Small intestine (tissue), 7 donors: ENCODE measurements around the gene SIX4. TPM values are rescaled to one million over a fixed set of nuclear protein-coding genes. Genes with fewer than 3 reads are reported as not detected.

Experiments
- DNase-seq, 2 donors: peaks; one replicate each; pipeline versions ENCODE4 v3.0.0 to v3.0.0-alpha.2; 2013
- FAIRE-seq: peaks from 2 replicates; lab custom pipeline; 2012; peaks lifted over from hg19 to GRCh38; lab: Jason Lieb, UNC
- H3K27ac ChIP-seq, 3 donors: one replicate each; pipeline ENCODE4 v1.5.1; 2013; ENCODE audit warnings: low read length in 2 of 3, mild to moderate bottlenecking in 2 of 3, control low read depth in 1 of 3, inconsistent platforms in 1 of 3, low read depth in 1 of 3, moderate library complexity in 1 of 3
- H3K27me3 ChIP-seq, 3 donors: one replicate each; pipeline ENCODE4 v1.6.1; 2013; ENCODE audit warnings: low read length in 3 of 3, inconsistent platforms in 1 of 3; ENCODE audit not compliant: control insufficient read depth in 3 of 3, insufficient read depth in 3 of 3
- H3K36me3 ChIP-seq, 3 donors: one replicate each; pipeline ENCODE4 v1.6.1; 2013; ENCODE audit warnings: low read length in 3 of 3, inconsistent platforms in 1 of 3, low read depth in 1 of 3, mild to moderate bottlenecking in 1 of 3, moderate library complexity in 1 of 3; ENCODE audit not compliant: control insufficient read depth in 3 of 3, insufficient read depth in 2 of 3
- H3K4me1 ChIP-seq, 3 donors: one replicate each; pipeline ENCODE4 v1.6.1; 2013; ENCODE audit warnings: low read length in 2 of 3, inconsistent platforms in 1 of 3, low read depth in 1 of 3, mild to moderate bottlenecking in 1 of 3, moderate library complexity in 1 of 3; ENCODE audit not compliant: control insufficient read depth in 3 of 3, insufficient read depth in 2 of 3
- H3K4me3 ChIP-seq, 3 donors: one replicate each; pipeline ENCODE4 v1.5.1; 2013; ENCODE audit warnings: low read length in 3 of 3, control low read depth in 1 of 3, inconsistent platforms in 1 of 3, low read depth in 1 of 3, mild to moderate bottlenecking in 1 of 3, moderate library complexity in 1 of 3
- H3K9me3 ChIP-seq, 2 donors: one replicate each; pipeline ENCODE4 v1.6.1; 2013; ENCODE audit warnings: low read depth in 1 of 2, low read length in 1 of 2; ENCODE audit not compliant: control insufficient read depth in 2 of 2, insufficient read depth in 1 of 2
- WGBS, 3 donors: extraction: QIAGEN DNeasy Blood & Tissue Kit; methylation state at CpG; one replicate each; pipeline ENCODE4 v1.1.7; 2013; 5-methylcytosine and 5-hydroxymethylcytosine counted together
- polyA plus RNA-seq, 4 donors: library from polyadenylated mRNA; stranded (reverse) in 3 of 4; unstranded in 1 of 4; fragments of 200-250 nt in 3 of 4; fragments of 120-200 nt in 1 of 4; gene quantifications; one replicate each; pipeline versions ENCODE4 v1.2.1 to v1.2.3, GENCODE V29; 2013
- donor health status: healthy with polysubstance abuse.
- donor health status: control.
- donor health status: control.
- donor health status: Bipolar disorder and iron deficiency.
- donor health status: healthy.

The SIX4 gene
- polyA plus RNA-seq, 4 donors, result 0.12 to 0.25 TPM; not detected in 2

GRCh38 chr14:60684203-60684602 lies 39.9 kb downstream of the SIX4 start:
- FAIRE-seq, result no peak
- H3K27ac ChIP-seq, result no peak overlapping the region
- no peaks in the 10 kb centered on the region for H3K27me3 ChIP-seq
- no peaks in the 10 kb centered on the region for H3K4me1 ChIP-seq
- DNase-seq, result no peak
- no peaks in the 10 kb centered on the region for H3K36me3 ChIP-seq
- 58 to 70% (median 66%) methylated on average over 2 of the region's 2 CpGs for WGBS, 3 donors
- no peak overlapping the region for H3K4me3 ChIP-seq
- H3K9me3 ChIP-seq, result no peaks in the 10 kb centered on the region

GRCh38 chr14:60681271-60681670 lies 42.9 kb downstream of the SIX4 start:
- Histone ChIP-seq H3K4me1 (no peaks in the 10 kb centered on the region), H3K36me3 (no peaks in the 10 kb centered on the region), H3K27me3 (no peaks in the 10 kb centered on the region), H3K27ac (no peak overlapping the region), H3K4me3 (no peak overlapping the region), H3K9me3 (no peaks in the 10 kb centered on the region)
- DNase-seq, result no peak
- no peak for FAIRE-seq

GRCh38 chr14:60680511-60680910 lies 43.6 kb downstream of the SIX4 start:
- FAIRE-seq, result no peak
- DNase-seq, result no peak
- 84 to 89% (median 88%) methylated on average over 3 of the region's 3 CpGs for WGBS, 3 donors
- Histone ChIP-seq H3K4me1 (no peaks in the 10 kb centered on the region), H3K36me3 (no peaks in the 10 kb centered on the region), H3K27ac (no peak overlapping the region), H3K9me3 (no peaks in the 10 kb centered on the region), H3K4me3 (no peak overlapping the region), H3K27me3 (no peaks in the 10 kb centered on the region)

GRCh38 chr14:60679566-60680258 lies 44.4 kb downstream of the SIX4 start:
- no peak overlapping the region for H3K27ac ChIP-seq
- no peaks in the 10 kb centered on the region for H3K27me3 ChIP-seq
- DNase-seq (no peak), FAIRE-seq (no peak)
- 76 to 83% (median 82%) methylated on average over 4 of the region's 4 CpGs for whole genome bisulfite sequencing, 3 donors
- H3K4me3 ChIP-seq, result no peak overlapping the region
- no peaks in the 10 kb centered on the region for H3K4me1 ChIP-seq
- no peaks in the 10 kb centered on the region for H3K9me3 ChIP-seq
- no peaks in the 10 kb centered on the region for H3K36me3 ChIP-seq

GRCh38 chr14:60677701-60678100 lies 46.5 kb downstream of the SIX4 start:
- DNase-seq (no peak), FAIRE-seq (no peak)
- no peak overlapping the region for H3K4me3 ChIP-seq

DNA sequence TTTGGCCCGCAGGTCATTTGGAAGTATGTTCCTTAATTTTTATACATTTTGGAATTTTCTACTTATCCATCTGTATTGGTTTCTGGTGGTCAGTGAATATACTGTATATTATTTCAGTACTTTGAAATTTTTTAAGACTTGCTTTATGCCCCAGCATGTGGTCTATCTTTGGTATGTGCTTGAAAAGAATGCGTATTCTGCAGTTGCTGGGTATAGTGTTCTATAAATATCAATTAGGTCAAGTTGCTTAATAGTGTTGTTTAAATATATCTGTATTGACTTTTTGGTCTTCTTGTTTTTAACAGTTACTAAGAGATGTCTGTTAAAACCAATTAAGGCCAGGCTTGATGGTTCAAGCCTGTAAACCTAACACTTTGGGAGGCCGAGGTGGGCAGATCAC lies 53.2 kb downstream of the SIX4 start:
- FAIRE-seq, result no peak
- WGBS, 3 donors, result 84 to 88% (median 85%) methylated on average over 3 of the region's 3 CpGs
- Histone ChIP-seq H3K4me3 (no peak overlapping the region), H3K9me3 (no peaks in the 10 kb centered on the region), H3K27ac (no peak overlapping the region), H3K4me1 (no peaks in the 10 kb centered on the region), H3K36me3 (no peaks in the 10 kb centered on the region), H3K27me3 (no peaks in the 10 kb centered on the region)
- DNase-seq, result no peak

More at GRCh38 chr14:60677701-60678100, 46.5 kb downstream of the SIX4 start:
- H3K9me3 ChIP-seq, result no peaks in the 10 kb centered on the region
- no peak overlapping the region for H3K27ac ChIP-seq
- H3K36me3 ChIP-seq, result no peaks in the 10 kb centered on the region
- H3K27me3 ChIP-seq, result no peaks in the 10 kb centered on the region
- no peaks in the 10 kb centered on the region for H3K4me1 ChIP-seq

GRCh38 chr14:60668431-60669112 lies 55.6 kb downstream of the SIX4 start:
- FAIRE-seq (no peak), DNase-seq (no peak)
- no peaks in the 10 kb centered on the region for H3K36me3 ChIP-seq
- H3K27ac ChIP-seq, result no peak overlapping the region
- WGBS, 3 donors, result 74 to 80% (median 78%) methylated on average over 5 of the region's 5 CpGs
- no peaks in the 10 kb centered on the region for H3K9me3 ChIP-seq
- no peak overlapping the region for H3K4me3 ChIP-seq
- no peaks in the 10 kb centered on the region for H3K4me1 ChIP-seq
- H3K27me3 ChIP-seq, result peaks cover 0 to under 1% (median 0%) of the 10 kb centered on the region in 3 donors

DNA sequence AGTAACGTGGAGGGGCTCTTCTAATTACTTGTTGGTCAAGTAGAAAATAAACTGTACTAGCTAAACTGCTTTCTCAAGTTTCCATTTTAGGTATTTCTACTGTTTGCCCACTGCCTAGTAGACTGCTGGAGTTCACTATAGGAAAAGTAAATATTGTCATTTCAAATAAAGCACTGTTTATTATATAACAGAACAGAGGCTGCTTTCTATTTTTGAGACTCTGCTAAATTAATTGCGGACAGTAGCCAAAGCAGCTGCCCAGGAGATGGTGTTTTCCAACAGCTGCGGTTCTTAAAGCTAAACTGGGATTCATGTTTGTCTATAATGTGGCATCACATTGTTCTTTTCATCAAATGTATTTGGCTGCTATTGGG lies 59.0 kb downstream of the SIX4 start:
- no peak for FAIRE-seq
- WGBS, 3 donors, result 45 to 53% (median 51%) methylated on average over 3 of the region's 3 CpGs
- H3K27me3 ChIP-seq, result peaks cover 0 to 20% (median 4%) of the 10 kb centered on the region in 3 donors

More for the DNA sequence above, 59.0 kb downstream of the SIX4 start:
- H3K36me3 ChIP-seq, result no peaks in the 10 kb centered on the region
- no peaks in the 10 kb centered on the region for H3K4me1 ChIP-seq
- no peak for DNase-seq
- H3K4me3 ChIP-seq, result no peak overlapping the region
- H3K27ac ChIP-seq, result no peak overlapping the region
- H3K9me3 ChIP-seq, result no peaks in the 10 kb centered on the region
